ENCODE data around the gene ACBD4. TPM values are rescaled to one million over a fixed set of nuclear protein-coding genes. Genes with fewer than 3 reads are reported as not detected.

Gene ACBD4
- total and polyA plus RNA-seq, 2 of the 4 experiments (the other 2 are of a cell fraction): 2.3 to 5.7 TPM

DNA sequence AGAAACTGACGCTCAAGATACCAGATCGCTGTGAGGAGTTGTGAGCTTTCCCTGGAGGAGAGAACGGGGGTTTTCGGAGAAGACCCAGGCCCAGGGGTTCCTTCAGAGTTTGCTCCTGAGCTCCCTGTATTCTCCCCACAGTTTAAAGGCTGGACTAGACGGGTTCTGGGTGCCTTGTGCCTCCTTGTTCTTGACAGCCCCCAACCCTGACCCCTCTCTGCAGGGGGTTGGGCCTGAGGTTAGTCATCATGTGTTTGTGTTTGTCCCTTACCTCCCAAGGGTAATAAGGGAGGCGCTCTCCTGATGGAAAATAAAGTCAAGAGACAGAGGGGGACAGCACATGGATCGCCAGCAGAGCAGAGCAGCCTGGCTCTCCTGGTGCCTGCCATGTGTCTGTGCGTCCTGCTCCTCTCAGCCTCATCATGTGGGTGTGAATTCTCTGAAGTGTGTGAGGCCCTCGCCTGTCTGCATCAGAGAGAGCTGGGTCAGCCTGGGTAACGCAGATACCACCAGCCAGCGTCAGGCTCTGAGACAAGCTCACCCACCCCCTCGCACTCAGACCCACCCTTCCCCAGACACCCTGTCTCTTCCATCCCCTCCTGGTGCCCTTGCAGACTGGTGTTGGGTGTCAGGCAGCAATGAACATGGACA is 34.9 kb downstream of the ACBD4 start (continued):
- TF ChIP-seq MAZ (IDR thresholded peaks at IDR 0.05; ENCODE audit: borderline replicate concordance, low read depth, low read length) (no peak), POLR2A (IDR thresholded peaks at IDR 0.05; ENCODE audit: low read depth, low read length) (no peak)

GRCh38 chr17:45170931-45171337 is 35.4 kb downstream of the ACBD4 start:
- DNase-seq: peak; percentile 52
- H2BK120ac ChIP-seq (ENCODE audit: low read depth, low read length): peak overlapping the region; percentile 88
- H3K79me1 ChIP-seq (ENCODE audit: low read depth in 1 of 2, low read length in 2 of 2): peaks cover 0 to 19% of the 10 kb centered on the region in 2 experiments; a peak in 1 of 4 replicates
- in situ Hi-C loops (cut with MboI; ENCODE audit: low sequenced_read_pairs): no loop called here
- H2AK5ac ChIP-seq (ENCODE audit: low read depth, low read length): peak overlapping the region; percentile 87
- CTCF ChIA-PET: interaction anchor here (0.8 to 1.7 kb wide), 4 partner anchors 10 to 35 kb away, joined by 3 to 7 read pairs (median 4); partner anchors contain the start of genes ACBD4 and HEXIM2
- H4K20me1 ChIP-seq (ENCODE audit: insufficient read depth, low read length): no peaks in the 10 kb centered on the region
- BruUV-seq (replicated peaks): no TSS peak
- H3K18ac ChIP-seq (ENCODE audit: low read depth, low read length): peak overlapping the region; percentile 48
- H4K5ac ChIP-seq (ENCODE audit: low read depth, low read length): peak overlapping the region; percentile 83
- POLR2A ChIA-PET (ENCODE audit: unreplicated experiment): interaction anchor here (1.5 to 2.2 kb wide), 2 partner anchors 9 to 27 kb away, joined by 3 to 6 read pairs; partner anchors contain the start of gene HEXIM2
- peak overlapping the region; percentile 76 for H2BK5ac ChIP-seq (ENCODE audit: low read depth, low read length, poor library complexity, severe bottlenecking)
- H2AK9ac ChIP-seq (replicated peaks; ENCODE audit: low read depth, low read length, poor library complexity): peak overlapping the region; percentile 95
- peak overlapping the region; percentile 93 for H2AFZ ChIP-seq (replicated peaks; ENCODE audit: low read length, poor library complexity)
- H3K4me1 ChIP-seq (ENCODE audit: control insufficient read depth, insufficient read depth, low read length): peaks cover 27% of the 10 kb centered on the region
- 0 out of 2 replicates have a peak overlapping the region, but pooled peaks have one; percentile 35 for H3K56ac ChIP-seq (ENCODE audit: extremely low read depth, insufficient read depth, low read length)
- H3K4ac ChIP-seq (ENCODE audit: low read depth, low read length): peak overlapping the region; percentile 96
- peak overlapping the region; percentile 80 for H2BK20ac ChIP-seq (ENCODE audit: low read depth, low read length)
- no peaks in the 10 kb centered on the region for H3K9me3 ChIP-seq (ENCODE audit: control insufficient read depth, insufficient read depth, low read length)
- peaks cover 4% of the 10 kb centered on the region; the same call in 1 of the 2 replicates for H3K36me3 ChIP-seq (ENCODE audit: control insufficient read depth, insufficient read depth, low read length)
- H3K23ac ChIP-seq (ENCODE audit: low read depth, low read length): peak overlapping the region; percentile 96
- peak overlapping the region; percentile 91 for H3K14ac ChIP-seq (replicated peaks; ENCODE audit: low read depth, low read length)
- no peak overlapping the region for H3K4me3 ChIP-seq (ENCODE audit: insufficient read depth, low read depth, low read length)
- H3K9ac ChIP-seq (ENCODE audit: low read depth, low read length): peak overlapping the region; percentile 60
- no peaks in the 10 kb centered on the region for H3K27me3 ChIP-seq (ENCODE audit: control insufficient read depth, insufficient read depth, low read length)
- peak overlapping the region; percentile 33 for H3K4me2 ChIP-seq (ENCODE audit: low read depth, low read length)
- peak overlapping the region; percentile 47; the same call in 2 of the 3 replicates for H2BK15ac ChIP-seq (ENCODE audit: low read depth, low read length)
- H3K27ac ChIP-seq (ENCODE audit: insufficient read depth, low read length): peak overlapping the region; percentile 71
- peak; percentile 48 for ATAC-seq (ENCODE audit: low read depth)
- H4K8ac ChIP-seq (ENCODE audit: low read depth in 2 of 2, low read length in 2 of 2): peak overlapping the region; percentile 98 to 99
- H4K91ac ChIP-seq (ENCODE audit: insufficient read depth, low read depth, low read length): peak overlapping the region; percentile 96
- 100% methylated on average over 1 of the region's 5 CpGs; no CpG with 5 or more reads in 1 of the 2 experiments for WGBS, 2 experiments (ENCODE audit: extremely low coverage in 2 of 2, insufficient read length in 1 of 2)
- intact Hi-C loops (cut with micrococcal nuclease): no loop called here
- dilution Hi-C loops (cut with HindIII; ENCODE audit: low sequenced_read_pairs, unreplicated experiment): no loop called here
- H3K9me1 ChIP-seq (ENCODE audit: insufficient read depth, low read length): peaks cover 28% of the 10 kb centered on the region
- TF ChIP-seq CTCF (conservative IDR thresholded peaks at IDR 0.05; ENCODE audit: low read depth, low read length) (no peak), MAFK (IDR thresholded peaks at IDR 0.05; ENCODE audit: low read depth, low read length) (no peak), RFX5 (IDR thresholded peaks at IDR 0.05; ENCODE audit: low read depth, low read length) (no peak), MAZ (IDR thresholded peaks at IDR 0.05; ENCODE audit: borderline replicate concordance, low read depth, low read length) (no peak), RAD21 (IDR thresholded peaks at IDR 0.05; ENCODE audit: low read length) (no peak), POLR2A (IDR thresholded peaks at IDR 0.05; ENCODE audit: low read depth, low read length) (no peak), ELK1 (IDR thresholded peaks at IDR 0.05; ENCODE audit: borderline replicate concordance, low read depth, low read length) (no peak), FOS (IDR thresholded peaks at IDR 0.05; ENCODE audit: low read depth, low read length) (no peak), MXI1 (IDR thresholded peaks at IDR 0.05; ENCODE audit: borderline replicate concordance, low read depth, low read length) (no peak), CHD1 (IDR thresholded peaks at IDR 0.05; ENCODE audit: low read depth, low read length) (no peak), BHLHE40 (IDR thresholded peaks at IDR 0.05; ENCODE audit: low read depth, low read length) (no peak)
- TF ChIP-seq, protein P1, sequence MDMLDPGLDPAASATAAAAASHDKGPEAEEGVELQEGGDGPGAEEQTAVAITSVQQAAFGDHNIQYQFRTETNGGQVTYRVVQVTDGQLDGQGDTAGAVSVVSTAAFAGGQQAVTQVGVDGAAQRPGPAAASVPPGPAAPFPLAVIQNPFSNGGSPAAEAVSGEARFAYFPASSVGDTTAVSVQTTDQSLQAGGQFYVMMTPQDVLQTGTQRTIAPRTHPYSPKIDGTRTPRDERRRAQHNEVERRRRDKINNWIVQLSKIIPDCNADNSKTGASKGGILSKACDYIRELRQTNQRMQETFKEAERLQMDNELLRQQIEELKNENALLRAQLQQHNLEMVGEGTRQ (IDR thresholded peaks at IDR 0.05; ENCODE audit: low read depth, low read length): no peak

Data from IMR-90 (cell line).